H9 (cell line): ENCODE results near the gene NRXN3. TPM values are rescaled to one million over a fixed set of nuclear protein-coding genes. Genes with fewer than 3 reads are reported as not detected.

Experiments
- DNase-seq: peaks from one replicate; pipeline ENCODE4 v3.0.0-alpha.2; 2017
- H2AFZ ChIP-seq: one replicate; pipeline ENCODE4 v1.6.1; 2013; ENCODE audit warnings: mild to moderate bottlenecking, low read length, control low read depth, moderate library complexity
- H2AK5ac ChIP-seq: 2 replicates; pipeline ENCODE4 v1.6.1; 2013; ENCODE audit warnings: low read length, control low read depth, mixed read lengths; ENCODE audit not compliant: insufficient read length
- H2BK120ac ChIP-seq: one replicate; pipeline ENCODE4 v1.6.1; 2013; ENCODE audit warnings: low read depth, mild to moderate bottlenecking, low read length, control low read depth, inconsistent platforms; ENCODE audit not compliant: poor library complexity, severe bottlenecking
- H2BK12ac ChIP-seq: 2 replicates; pipeline ENCODE4 v1.6.1; 2013; ENCODE audit warnings: low read length, control low read depth, mixed read lengths, low read depth; ENCODE audit not compliant: insufficient read length
- H2BK15ac ChIP-seq: 2 replicates; pipeline ENCODE4 v1.6.1; 2013; ENCODE audit warnings: low read depth, low read length, control low read depth
- H2BK20ac ChIP-seq: one replicate; pipeline ENCODE4 v1.6.1; 2013; ENCODE audit warnings: low read depth, mild to moderate bottlenecking, low read length, control low read depth, inconsistent platforms; ENCODE audit not compliant: poor library complexity, severe bottlenecking
- H2BK5ac ChIP-seq: 2 replicates; pipeline ENCODE4 v1.6.1; 2013; ENCODE audit warnings: low read length, control low read depth, mixed read lengths; ENCODE audit not compliant: insufficient read length
- H3K14ac ChIP-seq: 2 replicates; pipeline ENCODE4 v1.6.1; 2013; ENCODE audit warnings: low read length, control low read depth; ENCODE audit not compliant: insufficient read depth
- H3K18ac ChIP-seq: 2 replicates; pipeline ENCODE4 v1.6.1; 2013; ENCODE audit warnings: low read depth, mild to moderate bottlenecking, mixed read lengths, low read length, control low read depth; ENCODE audit not compliant: insufficient read length
- H3K23ac ChIP-seq: 2 replicates; pipeline ENCODE4 v1.6.1; 2013; ENCODE audit warnings: low read length, control low read depth, mixed read lengths, low read depth; ENCODE audit not compliant: insufficient read length
- H3K23me2 ChIP-seq: 2 replicates; pipeline ENCODE4 v1.6.1; 2013; ENCODE audit warnings: low read depth, mild to moderate bottlenecking, mixed read lengths, low read length, control low read depth; ENCODE audit not compliant: insufficient read length, poor library complexity, severe bottlenecking
- H3K27ac ChIP-seq: 2 replicates; pipeline ENCODE4 v1.5.1; 2013; ENCODE audit warnings: low read length, control low read depth, mixed read lengths, low read depth; ENCODE audit not compliant: insufficient read length
- H3K27me3 ChIP-seq: 2 replicates; pipeline ENCODE4 v1.6.1; 2013; ENCODE audit warnings: low read length, control low read depth, inconsistent platforms; ENCODE audit not compliant: insufficient read depth
- H3K4ac ChIP-seq: 2 replicates; pipeline ENCODE4 v1.6.1; 2013; ENCODE audit warnings: low read depth, mild to moderate bottlenecking, control low read depth, inconsistent platforms, low read length, moderate library complexity
- H3K4me1 ChIP-seq: 2 replicates; pipeline ENCODE4 v1.6.1; 2013; ENCODE audit warnings: low read length, control low read depth, inconsistent platforms; ENCODE audit not compliant: insufficient read depth
- H3K4me2 ChIP-seq: 2 replicates; pipeline ENCODE4 v1.6.1; 2013; ENCODE audit warnings: low read length, control low read depth, mixed read lengths; ENCODE audit not compliant: insufficient read length, insufficient read depth
- H3K56ac ChIP-seq: 2 replicates; pipeline ENCODE4 v1.6.1; 2013; ENCODE audit warnings: low read depth, mild to moderate bottlenecking, mixed read lengths, low read length, control low read depth; ENCODE audit not compliant: insufficient read length
- H3K79me1 ChIP-seq: 2 replicates; pipeline ENCODE4 v1.6.1; 2013; ENCODE audit warnings: low read depth, mild to moderate bottlenecking, moderate library complexity, low read length, control low read depth, inconsistent platforms; ENCODE audit not compliant: insufficient read depth, poor library complexity, severe bottlenecking
- H3K79me2 ChIP-seq: 2 replicates; pipeline ENCODE4 v1.6.1; 2013; ENCODE audit warnings: low read length, control low read depth, inconsistent platforms; ENCODE audit not compliant: insufficient read depth
- H3K9ac ChIP-seq: 2 replicates; pipeline ENCODE4 v1.6.1; 2013; ENCODE audit warnings: low read length, control low read depth, mixed read lengths; ENCODE audit not compliant: insufficient read length; ENCODE audit errors: extremely low read depth
- H3K9me3 ChIP-seq: one replicate; pipeline ENCODE4 v1.6.1; 2013; ENCODE audit warnings: low read depth, low read length, inconsistent platforms; ENCODE audit not compliant: control insufficient read depth
- H3T11ph ChIP-seq: one replicate; pipeline ENCODE4 v1.6.1; 2013; ENCODE audit warnings: mild to moderate bottlenecking, low read length, control low read depth, inconsistent platforms
- H4K20me1 ChIP-seq: one replicate; pipeline ENCODE4 v1.6.1; 2013; ENCODE audit not compliant: control insufficient read depth, insufficient read length, insufficient read depth
- H4K5ac ChIP-seq: 2 replicates; pipeline ENCODE4 v1.6.1; 2013; ENCODE audit warnings: low read depth, mild to moderate bottlenecking, mixed read lengths, low read length, control low read depth; ENCODE audit not compliant: insufficient read length
- H4K8ac ChIP-seq: replicated peaks from 2 replicates; pipeline ENCODE4 v1.6.1; 2013; ENCODE audit warnings: low read length, control low read depth, mixed read lengths, low read depth; ENCODE audit not compliant: insufficient read length
- H4K91ac ChIP-seq: 2 replicates; pipeline ENCODE4 v1.6.1; 2013; ENCODE audit warnings: low read depth, mild to moderate bottlenecking, moderate library complexity, mixed read lengths, low read length, control low read depth; ENCODE audit not compliant: insufficient read length
- H3K27ac Mint-ChIP-seq, 3 experiments: 2 replicates in 2 of 3; 3 replicates in 1 of 3; pipeline ENCODE4 v1.8.0; 2020 to 2021; ENCODE audit warnings: mixed read lengths in 3 of 3, mild to moderate bottlenecking in 1 of 3, moderate library complexity in 1 of 3
- H3K27me3 Mint-ChIP-seq: 2 replicates; pipeline ENCODE4 v1.8.0; 2021; ENCODE audit warnings: low read depth, mild to moderate bottlenecking, moderate library complexity, mixed read lengths
- H3K36me3 Mint-ChIP-seq, 3 experiments: 2 replicates in 2 of 3; 3 replicates in 1 of 3; pipeline ENCODE4 v1.8.0; 2020 to 2021; ENCODE audit warnings: low read depth in 3 of 3, mixed read lengths in 3 of 3; ENCODE audit not compliant: insufficient read depth in 1 of 3
- H3K4me1 Mint-ChIP-seq, 2 experiments: 2 replicates each; pipeline ENCODE4 v1.8.0; 2020; ENCODE audit warnings: mixed read lengths in 2 of 2
- H3K4me3 Mint-ChIP-seq, 2 experiments: 2 replicates in 1 of 2; 3 replicates in 1 of 2; pipeline ENCODE4 v1.8.0; 2020 to 2021; ENCODE audit warnings: mild to moderate bottlenecking in 2 of 2, mixed read lengths in 2 of 2, moderate library complexity in 1 of 2
- H3K9me3 Mint-ChIP-seq, 2 experiments: 2 replicates in 1 of 2; 3 replicates in 1 of 2; pipeline ENCODE4 v1.8.0; 2020; ENCODE audit warnings: mild to moderate bottlenecking in 2 of 2, mixed read lengths in 2 of 2, moderate library complexity in 1 of 2
- CTCF ChIP-seq: fragments of 200-600 bp; sonication (generic); conservative IDR thresholded peaks from 3 replicates; pipeline ENCODE4 v1.8.0; 2021; ENCODE audit warnings: antibody characterized with exemption, mild to moderate bottlenecking
- WGBS: extraction: QIAGEN DNeasy Blood & Tissue Kit; methylation state at CpG from one replicate; pipeline ENCODE4 v1.1.7; 2013; ENCODE audit warnings: missing lambda C conversion rate, low lambda C conversion rate, mixed read lengths; ENCODE audit not compliant: insufficient read length; ENCODE audit errors: extremely low coverage; 5-methylcytosine and 5-hydroxymethylcytosine counted together
- total RNA-seq: library from RNA; stranded (reverse); gene quantifications from 2 replicates; pipeline ENCODE4 v1.2.1, GENCODE V29; 2021

The NRXN3 gene
- total RNA-seq, 1 experiment from 2014 or later = 1.8 TPM

GRCh38 chr14:79356040-79356439 is 1185.9 kb downstream of the NRXN3 start:
- peaks cover 4% of the 10 kb centered on the region for H3K27me3 Mint-ChIP-seq
- no peak for DNase-seq
- Histone ChIP-seq H4K91ac (no peak overlapping the region), H3K79me1 (no peaks in the 10 kb centered on the region), H3K18ac (no peak overlapping the region), H3K79me2 (no peaks in the 10 kb centered on the region), H3K23me2 (no peaks in the 10 kb centered on the region), H2AFZ (no peak overlapping the region), H4K20me1 (no peaks in the 10 kb centered on the region), H2BK120ac (no peak overlapping the region), H4K8ac (no peak overlapping the region), H3K4me1 (no peaks in the 10 kb centered on the region; the same call in 1 of the 2 replicates), H3K4ac (no peak overlapping the region), H3K9me3 (no peaks in the 10 kb centered on the region), H3K27ac (no peak overlapping the region), H3K27me3 (no peaks in the 10 kb centered on the region), H3K4me2 (no peak overlapping the region), H3K9ac (no peak overlapping the region), H3K14ac (no peak overlapping the region), H2BK12ac (no peak overlapping the region), H3K23ac (no peak overlapping the region), H2AK5ac (no peak overlapping the region), H2BK5ac (no peak overlapping the region), H4K5ac (no peak overlapping the region), H2BK20ac (no peak overlapping the region), H3T11ph (no peak overlapping the region), H3K56ac (no peak overlapping the region), H2BK15ac (no peak overlapping the region)
- no peaks in the 10 kb centered on the region for H3K36me3 Mint-ChIP-seq
- peaks cover 19 to 26% of the 10 kb centered on the region in 2 experiments for H3K4me1 Mint-ChIP-seq
- H3K9me3 Mint-ChIP-seq = no peaks in the 10 kb centered on the region
- WGBS = no CpG with 5 or more reads among the region's 2 CpGs
- TF ChIP-seq CTCF = peak; percentile 46; the same call in 2 of the 3 replicates
- no peak overlapping the region; a peak in 1 of 5 replicates for H3K4me3 Mint-ChIP-seq
- H3K27ac Mint-ChIP-seq = peak overlapping the region; percentile 7 to 84 (median 9); a peak in 4 of 7 replicates
